Neural progenitor cell (in vitro differentiated cells): Measurements from ENCODE around the gene CTIF. TPM values are rescaled to one million over a fixed set of nuclear protein-coding genes. Genes with fewer than 3 reads are reported as not detected.

ENCODE experiments used
- DNase-seq: peaks from one replicate; pipeline ENCODE4 v3.0.0-alpha.2; 2016; ENCODE audit warnings: low spot score
- H2AFZ ChIP-seq: fragments of 200-600 bp; sonication (generic); replicated peaks from 2 replicates; pipeline ENCODE4 v1.6.1; 2016; ENCODE audit warnings: antibody characterized with exemption
- H3F3A ChIP-seq: fragments of 200-600 bp; sonication (generic); 2 replicates; pipeline ENCODE4 v1.6.1; 2016; ENCODE audit warnings: antibody characterized with exemption, low read depth
- H3K27ac ChIP-seq: fragments of 200-600 bp; sonication (generic); 2 replicates; pipeline ENCODE4 v1.5.1; 2016; ENCODE audit warnings: mild to moderate bottlenecking
- H3K27me3 ChIP-seq: fragments of 200-600 bp; sonication (generic); 2 replicates; pipeline ENCODE4 v1.6.1; 2016; ENCODE audit warnings: mild to moderate bottlenecking, moderate library complexity
- H3K36me3 ChIP-seq: fragments of 200-600 bp; sonication (generic); 2 replicates; pipeline ENCODE4 v1.5.1; 2016
- H3K4me1 ChIP-seq: fragments of 200-600 bp; sonication (generic); 2 replicates; pipeline ENCODE4 v1.6.1; 2016; ENCODE audit warnings: mixed run types
- H3K4me2 ChIP-seq: fragments of 200-600 bp; sonication (generic); 2 replicates; pipeline ENCODE4 v1.6.1; 2016
- H3K4me3 ChIP-seq: fragments of 200-600 bp; sonication (generic); 2 replicates; pipeline ENCODE4 v1.5.1; 2016
- H3K79me2 ChIP-seq: fragments of 200-600 bp; sonication (generic); 2 replicates; pipeline ENCODE4 v1.6.1; 2016; ENCODE audit warnings: low read depth
- H3K9ac ChIP-seq: fragments of 200-600 bp; sonication (generic); 2 replicates; pipeline ENCODE4 v1.6.1; 2016
- H3K9me3 ChIP-seq: fragments of 200-600 bp; sonication (generic); 2 replicates; pipeline ENCODE4 v1.5.1; 2016; ENCODE audit warnings: low read depth
- H4K20me1 ChIP-seq: fragments of 200-600 bp; sonication (generic); 2 replicates; pipeline ENCODE4 v1.6.1; 2016; ENCODE audit warnings: low read depth
- H3K27ac Mint-ChIP-seq: 3 replicates; pipeline ENCODE4 v1.8.0; 2021; ENCODE audit warnings: mixed read lengths
- H3K27me3 Mint-ChIP-seq: 2 replicates; pipeline ENCODE4 v1.8.0; 2022; ENCODE audit warnings: low read depth, mild to moderate bottlenecking, inconsistent platforms, moderate library complexity, mixed read lengths; ENCODE audit not compliant: insufficient read depth
- H3K36me3 Mint-ChIP-seq: 3 replicates; pipeline ENCODE4 v1.8.0; 2021; ENCODE audit warnings: mixed read lengths
- H3K4me1 Mint-ChIP-seq: 3 replicates; pipeline ENCODE4 v1.8.0; 2021; ENCODE audit warnings: mixed read lengths
- H3K4me3 Mint-ChIP-seq: 3 replicates; pipeline ENCODE4 v1.8.0; 2021; ENCODE audit warnings: mild to moderate bottlenecking, moderate library complexity, mixed read lengths
- H3K9me3 Mint-ChIP-seq: 3 replicates; pipeline ENCODE4 v1.8.0; 2020; ENCODE audit warnings: mixed read lengths
- CTCF ChIP-seq: fragments of 200-600 bp; sonication (generic); IDR thresholded peaks from 2 replicates; pipeline ENCODE4 v1.5.1; 2017; ENCODE audit warnings: antibody characterized with exemption, mild to moderate bottlenecking
- EZH2 ChIP-seq: fragments of 200-600 bp; sonication (generic); IDR thresholded peaks from 2 replicates; pipeline ENCODE4 v1.6.1; 2017; ENCODE audit warnings: antibody characterized with exemption, mild to moderate bottlenecking, moderate library complexity
- EZH2phosphoT487 ChIP-seq: fragments of 200-600 bp; sonication (generic); IDR thresholded peaks from 2 replicates; pipeline ENCODE4 v1.6.1; 2017; ENCODE audit warnings: antibody characterized with exemption
- total RNA-seq: library from RNA; depleted of rRNA; stranded (reverse); fragments of >200 nt; gene quantifications from 2 replicates; pipeline ENCODE4 v1.2.3, GENCODE V29; 2015; ENCODE audit warnings: low replicate concordance

The CTIF gene
- total RNA-seq, 1 donor from 2014 or later = 17.6 TPM

- no peak overlapping the region for H3K4me3 Mint-ChIP-seq
- H3K27me3 ChIP-seq = no peaks in the 10 kb centered on the region
- H4K20me1 ChIP-seq = no peaks in the 10 kb centered on the region
- H3K27ac ChIP-seq = no peak overlapping the region
- no peak for DNase-seq
- H3K9me3 Mint-ChIP-seq = peaks cover 30% of the 10 kb centered on the region
- no peak overlapping the region for H2AFZ ChIP-seq
- peaks cover 7% of the 10 kb centered on the region for H3K4me1 ChIP-seq
- TF ChIP-seq EZH2phosphoT487 (no peak), EZH2 (no peak), CTCF (no peak)
- peaks cover 7% of the 10 kb centered on the region for H3K27me3 Mint-ChIP-seq
- no peaks in the 10 kb centered on the region for H3K79me2 ChIP-seq
- H3K9ac ChIP-seq = no peak overlapping the region
- no peak overlapping the region for H3K27ac Mint-ChIP-seq
- no peaks in the 10 kb centered on the region for H3K9me3 ChIP-seq
- H3K4me2 ChIP-seq = no peak overlapping the region
- H3K36me3 ChIP-seq = no peaks in the 10 kb centered on the region
- no peak overlapping the region for H3K4me3 ChIP-seq
- H3K4me1 Mint-ChIP-seq = peaks cover 13% of the 10 kb centered on the region
- H3F3A ChIP-seq = peaks cover 7% of the 10 kb centered on the region
- H3K36me3 Mint-ChIP-seq = peaks cover 10% of the 10 kb centered on the region
These were observed 185.6 kb downstream of the CTIF start for GRCh38 chr18:48724442-48724841.

- Histone ChIP-seq H3K79me2 (no peaks in the 10 kb centered on the region), H3K4me1 (peaks cover 7% of the 10 kb centered on the region), H3K36me3 (no peaks in the 10 kb centered on the region), H3K9ac (no peak overlapping the region), H3K9me3 (no peaks in the 10 kb centered on the region), H3K4me3 (no peak overlapping the region), H4K20me1 (no peaks in the 10 kb centered on the region), H2AFZ (no peak overlapping the region), H3F3A (peaks cover 7% of the 10 kb centered on the region), H3K27ac (no peak overlapping the region), H3K27me3 (no peaks in the 10 kb centered on the region), H3K4me2 (no peak overlapping the region)
- DNase-seq = no peak
- Mint-ChIP-seq H3K27ac (no peak overlapping the region), H3K36me3 (peaks cover 13% of the 10 kb centered on the region), H3K9me3 (peaks cover 33% of the 10 kb centered on the region), H3K4me3 (no peak overlapping the region), H3K4me1 (peaks cover 11% of the 10 kb centered on the region), H3K27me3 (peaks cover 9% of the 10 kb centered on the region)
- no peak for TF ChIP-seq EZH2phosphoT487
- TF ChIP-seq CTCF = no peak
- no peak for TF ChIP-seq EZH2
These were observed 186.1 kb downstream of the CTIF start for GRCh38 chr18:48724939-48725338.

GRCh38 chr18:48725562-48725961 lies 186.7 kb downstream of the CTIF start:
- Histone ChIP-seq H4K20me1 (no peaks in the 10 kb centered on the region), H3K27ac (no peak overlapping the region), H3K9ac (no peak overlapping the region), H3K4me3 (no peak overlapping the region), H3K79me2 (no peaks in the 10 kb centered on the region), H3F3A (peaks cover 7% of the 10 kb centered on the region), H3K9me3 (no peaks in the 10 kb centered on the region), H3K4me2 (no peak overlapping the region), H3K27me3 (no peaks in the 10 kb centered on the region), H2AFZ (no peak overlapping the region), H3K36me3 (no peaks in the 10 kb centered on the region), H3K4me1 (peaks cover 7% of the 10 kb centered on the region)
- peaks cover 7% of the 10 kb centered on the region for H3K4me1 Mint-ChIP-seq
- peaks cover 33% of the 10 kb centered on the region for H3K9me3 Mint-ChIP-seq
- H3K27ac Mint-ChIP-seq = no peak overlapping the region
- H3K27me3 Mint-ChIP-seq = peaks cover 9% of the 10 kb centered on the region
- no peak for DNase-seq
- H3K36me3 Mint-ChIP-seq = peaks cover 13% of the 10 kb centered on the region
- TF ChIP-seq CTCF (no peak), EZH2phosphoT487 (no peak), EZH2 (no peak)
- no peak overlapping the region for H3K4me3 Mint-ChIP-seq
